Kidney epithelial cell (primary cell): ENCODE results near the gene RXRB. TPM values are rescaled to one million over a fixed set of nuclear protein-coding genes. Genes with fewer than 3 reads are reported as not detected.
A peak's percentile ranks its signal among the peaks of the same experiment; 100 is the strongest.

Experiments
- DNase-seq: peaks from one replicate; pipeline ENCODE4 v3.0.0-alpha.2; 2010; ENCODE audit warnings: low read depth
- H3K27me3 ChIP-seq: 2 replicates; pipeline ENCODE4 v1.6.0; 2011; ENCODE audit warnings: low read length; ENCODE audit not compliant: control insufficient read depth, insufficient read depth
- H3K36me3 ChIP-seq: 2 replicates; pipeline ENCODE4 v1.5.1; 2011; ENCODE audit warnings: low read length; ENCODE audit not compliant: control insufficient read depth, insufficient read depth
- H3K4me3 ChIP-seq: 2 replicates; pipeline ENCODE4 v1.5.1; 2011; ENCODE audit warnings: low read depth, mild to moderate bottlenecking, control low read depth, low read length
- total RNA-seq: library from RNA; depleted of rRNA; stranded (reverse); fragments of >200 nt; gene quantifications from 2 replicates; pipeline ENCODE4 v1.2.3, GENCODE V29; 2015
- TF ChIP-seq, protein P1 (sequence below): IDR thresholded peaks from 2 replicates; pipeline ENCODE4 v1.5.1; 2011; ENCODE audit warnings: mild to moderate bottlenecking, moderate library complexity, low read length, control low read depth, inconsistent platforms; ENCODE audit not compliant: insufficient read depth, poor library complexity, severe bottlenecking

The RXRB gene
- total RNA-seq, 1 donor from 2014 or later: 24.4 TPM

DNA sequence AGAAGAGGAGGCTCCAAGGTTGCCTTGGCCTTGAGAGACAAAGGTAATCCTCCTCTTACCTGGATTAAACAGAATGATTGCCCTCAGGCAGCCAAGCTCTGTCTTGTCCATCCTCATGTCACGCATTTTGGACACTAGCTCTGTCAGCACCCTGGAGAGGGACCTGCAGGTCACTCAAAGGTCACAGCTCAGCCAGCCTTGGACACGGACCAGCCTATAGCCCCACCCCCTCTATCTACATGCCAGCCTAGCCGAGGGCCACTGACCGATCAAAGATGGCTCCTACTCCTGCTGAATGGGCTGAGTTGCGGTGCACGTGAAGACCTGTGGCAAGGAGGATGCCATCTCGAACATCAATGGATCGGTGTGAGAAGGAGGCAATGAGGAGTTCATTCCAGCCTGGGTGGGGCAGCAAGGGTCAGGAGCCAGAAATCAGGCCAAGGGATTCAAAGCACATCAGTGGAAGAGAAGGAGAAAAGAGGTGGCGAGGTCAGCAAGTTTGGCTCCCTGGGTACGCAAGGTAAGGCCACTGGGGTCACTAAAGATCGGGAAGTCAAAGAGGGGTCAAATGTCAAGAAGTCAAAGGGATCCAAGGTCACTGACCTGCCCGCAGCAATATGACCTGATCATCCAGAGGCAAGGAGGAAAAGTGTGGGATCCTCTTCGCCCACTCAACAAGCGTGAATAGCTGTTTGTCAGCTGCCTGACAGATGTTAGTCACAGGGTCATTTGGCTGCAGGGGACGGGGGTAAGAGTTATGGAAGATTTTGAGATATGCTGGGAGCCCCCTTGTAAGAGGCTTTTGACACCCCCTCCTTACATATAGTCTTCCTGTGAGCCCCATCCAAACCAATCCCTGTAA is 4.9 kb downstream of the RXRB start:
- H3K4me3 ChIP-seq: no peak overlapping the region
- peaks cover 2% of the 10 kb centered on the region for H3K36me3 ChIP-seq
- DNase-seq: no peak
- TF ChIP-seq, protein P1, sequence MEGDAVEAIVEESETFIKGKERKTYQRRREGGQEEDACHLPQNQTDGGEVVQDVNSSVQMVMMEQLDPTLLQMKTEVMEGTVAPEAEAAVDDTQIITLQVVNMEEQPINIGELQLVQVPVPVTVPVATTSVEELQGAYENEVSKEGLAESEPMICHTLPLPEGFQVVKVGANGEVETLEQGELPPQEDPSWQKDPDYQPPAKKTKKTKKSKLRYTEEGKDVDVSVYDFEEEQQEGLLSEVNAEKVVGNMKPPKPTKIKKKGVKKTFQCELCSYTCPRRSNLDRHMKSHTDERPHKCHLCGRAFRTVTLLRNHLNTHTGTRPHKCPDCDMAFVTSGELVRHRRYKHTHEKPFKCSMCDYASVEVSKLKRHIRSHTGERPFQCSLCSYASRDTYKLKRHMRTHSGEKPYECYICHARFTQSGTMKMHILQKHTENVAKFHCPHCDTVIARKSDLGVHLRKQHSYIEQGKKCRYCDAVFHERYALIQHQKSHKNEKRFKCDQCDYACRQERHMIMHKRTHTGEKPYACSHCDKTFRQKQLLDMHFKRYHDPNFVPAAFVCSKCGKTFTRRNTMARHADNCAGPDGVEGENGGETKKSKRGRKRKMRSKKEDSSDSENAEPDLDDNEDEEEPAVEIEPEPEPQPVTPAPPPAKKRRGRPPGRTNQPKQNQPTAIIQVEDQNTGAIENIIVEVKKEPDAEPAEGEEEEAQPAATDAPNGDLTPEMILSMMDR: no peak
- peaks cover 21% of the 10 kb centered on the region for H3K27me3 ChIP-seq

DNA sequence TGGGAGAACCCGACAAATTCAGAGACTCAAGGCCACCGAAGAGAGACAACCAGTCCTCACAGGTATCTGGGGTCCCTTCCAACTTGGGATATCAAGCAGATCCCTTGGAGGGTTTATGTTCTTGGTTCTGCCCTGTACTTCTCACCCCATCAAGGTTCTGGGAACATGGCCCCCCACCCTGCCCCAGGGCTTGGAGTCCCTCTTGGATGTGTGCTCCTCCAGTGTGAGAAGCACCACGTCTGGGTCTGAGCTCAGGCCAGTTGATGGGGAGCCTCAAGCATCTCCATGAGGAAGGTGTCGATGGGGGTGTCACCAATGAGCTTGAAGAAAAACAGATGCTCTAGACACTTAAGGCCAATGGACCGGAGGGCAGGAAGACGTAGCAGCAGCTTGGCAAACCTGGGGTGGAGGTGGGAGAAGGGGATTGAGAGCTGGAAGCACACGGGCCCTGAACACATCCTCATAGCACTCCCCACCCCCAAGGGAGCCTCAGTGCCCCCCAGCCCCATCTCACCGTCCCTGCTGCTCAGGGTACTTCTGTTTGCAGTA is 6.0 kb downstream of the RXRB start:
- no peak for DNase-seq
- H3K36me3 ChIP-seq: peaks cover 2% of the 10 kb centered on the region
- H3K4me3 ChIP-seq: no peak overlapping the region
- H3K27me3 ChIP-seq: peaks cover 25% of the 10 kb centered on the region
- TF ChIP-seq, protein P1: no peak

DNA sequence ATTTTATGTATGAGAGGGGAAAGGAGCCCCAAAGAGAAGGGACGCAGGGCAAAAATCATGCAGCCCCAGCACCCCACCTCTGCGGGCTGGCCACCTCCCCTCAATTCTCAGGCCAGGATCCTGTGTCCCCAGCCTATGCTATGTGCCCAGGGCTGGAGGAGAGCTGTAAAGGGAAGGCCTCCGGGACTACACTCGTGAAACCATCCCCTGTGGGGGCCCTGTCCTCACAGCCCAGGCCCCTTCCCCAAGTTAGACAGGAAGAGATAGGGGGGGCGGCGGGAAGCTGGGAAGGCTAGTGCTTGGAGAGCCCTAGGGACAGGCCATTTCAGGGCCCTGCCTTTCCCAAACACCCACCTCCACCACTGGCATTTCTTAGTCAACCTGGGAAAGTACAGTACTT is 6.8 kb downstream of the RXRB start:
- DNase-seq: no peak
- Histone ChIP-seq H3K27me3 (peaks cover 26% of the 10 kb centered on the region), H3K4me3 (no peak overlapping the region), H3K36me3 (peaks cover 2% of the 10 kb centered on the region)
- TF ChIP-seq, protein P1: no peak

DNA sequence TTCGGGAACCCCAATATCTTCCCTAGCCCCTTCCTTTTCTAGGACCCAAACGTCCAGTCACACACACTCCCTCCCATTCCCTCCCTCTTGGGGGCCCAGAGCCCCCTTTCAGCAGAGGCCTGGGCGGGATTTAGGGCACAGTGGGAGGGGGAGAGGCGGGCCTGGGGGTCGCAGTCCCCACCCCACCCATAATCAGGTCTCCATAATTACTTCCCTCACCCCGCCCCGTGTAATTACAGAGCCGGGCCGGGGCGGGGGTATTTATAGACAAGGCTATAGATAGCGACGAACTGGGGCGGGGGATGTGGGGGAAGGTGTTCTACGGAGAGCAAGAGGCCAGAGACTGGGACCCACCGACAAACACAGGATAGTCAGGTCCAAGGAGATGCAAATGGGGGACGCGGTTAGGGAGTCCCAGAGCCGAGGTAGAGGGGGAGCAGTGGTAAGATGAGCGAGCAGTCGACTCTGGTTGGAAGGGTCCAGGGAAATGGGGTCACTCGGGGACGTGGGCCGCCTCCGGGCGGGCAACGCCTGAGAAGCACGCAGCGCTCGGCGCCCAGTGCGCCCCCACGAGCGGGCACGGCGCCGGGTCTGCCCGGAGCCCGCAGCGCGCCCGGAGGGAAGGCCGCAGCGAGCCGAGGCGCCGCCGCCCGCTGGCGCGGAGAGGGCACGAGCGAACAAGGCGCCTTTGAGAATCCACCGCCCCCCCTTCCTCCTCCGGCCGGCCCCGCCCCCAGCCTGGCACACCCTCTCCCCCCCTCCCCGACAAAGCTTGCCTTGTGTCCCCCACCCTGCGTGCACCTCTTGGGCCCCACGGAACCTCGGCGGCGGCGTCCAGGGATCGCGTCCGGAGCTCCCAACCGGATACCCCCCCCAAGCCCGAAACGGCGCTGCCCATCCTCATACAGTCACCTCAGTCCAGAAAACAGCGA is 7.5 kb downstream of the RXRB start:
- peak overlapping the region; percentile 23 for H3K4me3 ChIP-seq
- DNase-seq: no peak

DNA sequence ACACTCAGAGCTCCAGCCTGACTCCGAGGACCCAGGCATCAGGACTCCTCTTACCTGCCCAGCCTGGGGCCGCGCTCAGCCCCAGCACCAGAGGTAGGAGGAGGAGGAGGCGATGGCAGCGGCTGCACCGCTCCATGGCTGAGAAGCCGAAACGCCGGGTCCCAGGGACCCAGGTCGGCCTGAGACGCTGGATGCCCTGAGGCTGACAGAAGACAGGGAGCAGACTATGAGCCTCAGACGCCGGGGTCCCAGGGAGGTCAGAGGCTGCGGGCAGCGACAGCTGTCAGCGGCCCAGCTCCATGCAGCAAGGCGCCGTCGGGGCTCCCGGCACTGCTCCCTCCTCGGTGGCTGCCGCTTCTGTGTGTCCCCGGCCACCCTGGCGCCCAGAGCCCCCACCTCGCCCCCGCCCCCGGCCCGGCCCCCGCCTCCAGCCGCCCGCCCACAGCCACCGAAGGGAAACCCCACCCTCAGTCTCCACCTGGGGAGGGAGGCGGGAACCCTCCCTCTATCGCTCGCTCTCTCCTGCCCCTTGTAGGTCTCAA is 8.3 kb downstream of the RXRB start, which contains the start of gene COL11A2:
COL11A2 (minus strand) TSS at position 363 of the 542 bp plus-strand sequence; CDS start at position 136, 227 bp downstream.
- no peak for DNase-seq
- TF ChIP-seq, protein P1: no peak
- peak within 1 kb of the TSS; percentile 23 for H3K4me3 ChIP-seq
- H3K27me3 ChIP-seq: peaks cover 26% of the 10 kb centered on the region
- H3K36me3 ChIP-seq: peaks cover 2% of the 10 kb centered on the region

More for the DNA sequence above, 7.5 kb downstream of the RXRB start:
- H3K27me3 ChIP-seq: peaks cover 26% of the 10 kb centered on the region
- TF ChIP-seq, protein P1: no peak
- peaks cover 2% of the 10 kb centered on the region for H3K36me3 ChIP-seq
